C4-2B (cell line): ENCODE data around the gene NR5A2.

Source experiments
- H3K27ac ChIP-seq: fragments of 450-650 bp; 2 replicates; pipeline ENCODE4 v1.5.1; 2017
- ZFX ChIP-seq: fragments of 450-650 bp; IDR thresholded peaks from 2 replicates; pipeline ENCODE4 v1.6.1; 2017
- TF ChIP-seq, protein P1 (sequence below): fragments of 450-650 bp; conservative IDR thresholded peaks from 2 replicates; pipeline ENCODE4 v1.5.1; 2017; ENCODE audit warnings: mild to moderate bottlenecking

NR5A2 gene

DNA sequence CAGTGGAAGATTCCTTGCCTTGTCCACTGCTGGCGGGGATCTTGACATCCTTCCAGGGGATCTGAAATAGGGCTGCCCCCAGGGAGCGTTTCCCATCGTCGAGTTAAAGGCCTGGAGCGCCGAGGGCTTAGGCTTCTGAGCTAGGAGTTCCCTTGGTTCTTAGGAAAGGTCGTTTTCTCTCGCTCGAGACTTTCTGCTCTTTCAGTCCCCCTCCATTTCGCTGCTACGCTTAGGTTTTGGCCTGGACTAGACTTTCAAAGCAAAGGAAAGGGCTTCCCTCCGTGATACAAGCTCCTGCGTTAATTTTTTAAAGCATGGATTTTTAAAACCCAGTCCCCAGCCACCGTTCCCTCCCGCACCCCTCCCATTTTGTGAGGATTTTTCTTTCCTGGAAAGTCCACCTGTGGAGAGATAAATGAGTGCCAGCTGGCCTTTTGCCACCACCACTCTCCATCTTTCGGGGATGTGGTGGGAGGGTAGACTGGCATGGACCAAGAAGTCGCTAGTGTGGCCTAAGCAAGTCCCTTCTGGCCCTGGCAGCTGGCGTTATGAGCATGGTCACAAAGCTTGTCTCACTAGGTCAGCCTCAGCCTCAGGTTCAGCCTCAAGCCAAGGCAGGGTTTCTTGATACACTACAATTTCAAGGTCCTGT, 9.2 kb downstream of the NR5A2 start:
- TF ChIP-seq, protein P1, sequence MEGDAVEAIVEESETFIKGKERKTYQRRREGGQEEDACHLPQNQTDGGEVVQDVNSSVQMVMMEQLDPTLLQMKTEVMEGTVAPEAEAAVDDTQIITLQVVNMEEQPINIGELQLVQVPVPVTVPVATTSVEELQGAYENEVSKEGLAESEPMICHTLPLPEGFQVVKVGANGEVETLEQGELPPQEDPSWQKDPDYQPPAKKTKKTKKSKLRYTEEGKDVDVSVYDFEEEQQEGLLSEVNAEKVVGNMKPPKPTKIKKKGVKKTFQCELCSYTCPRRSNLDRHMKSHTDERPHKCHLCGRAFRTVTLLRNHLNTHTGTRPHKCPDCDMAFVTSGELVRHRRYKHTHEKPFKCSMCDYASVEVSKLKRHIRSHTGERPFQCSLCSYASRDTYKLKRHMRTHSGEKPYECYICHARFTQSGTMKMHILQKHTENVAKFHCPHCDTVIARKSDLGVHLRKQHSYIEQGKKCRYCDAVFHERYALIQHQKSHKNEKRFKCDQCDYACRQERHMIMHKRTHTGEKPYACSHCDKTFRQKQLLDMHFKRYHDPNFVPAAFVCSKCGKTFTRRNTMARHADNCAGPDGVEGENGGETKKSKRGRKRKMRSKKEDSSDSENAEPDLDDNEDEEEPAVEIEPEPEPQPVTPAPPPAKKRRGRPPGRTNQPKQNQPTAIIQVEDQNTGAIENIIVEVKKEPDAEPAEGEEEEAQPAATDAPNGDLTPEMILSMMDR, result no peak
- no peak for TF ChIP-seq ZFX
- H3K27ac ChIP-seq, result no peak overlapping the region

- TF ChIP-seq ZFX, result no peak
- TF ChIP-seq, protein P1, result no peak
- no peak overlapping the region for H3K27ac ChIP-seq
Observed at GRCh38 chr1:200037501-200037900, 10.0 kb downstream of the NR5A2 start.

DNA sequence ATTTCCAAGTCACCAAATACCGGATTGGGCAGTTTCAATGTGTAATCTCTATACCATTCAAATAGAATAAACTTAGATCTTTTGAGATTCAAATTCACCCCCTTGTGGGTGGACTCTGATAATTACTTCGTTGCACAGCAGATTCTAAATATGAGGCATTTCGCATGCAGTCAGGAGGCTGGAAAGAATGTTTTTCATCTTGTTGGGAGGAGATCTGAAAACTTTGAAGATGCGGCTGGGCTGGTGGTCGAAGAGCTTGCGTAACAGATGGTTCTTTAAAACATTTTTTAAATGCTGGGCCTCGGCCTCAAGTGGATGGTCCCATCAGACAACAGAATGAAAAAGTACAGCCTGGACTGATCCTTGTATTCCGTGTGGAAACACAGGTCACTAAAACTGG, 10.4 kb downstream of the NR5A2 start:
- TF ChIP-seq, protein P1, result no peak
- no peak for TF ChIP-seq ZFX
- H3K27ac ChIP-seq, result no peak overlapping the region

GRCh38 chr1:200038325-200038980, 10.9 kb downstream of the NR5A2 start:
- TF ChIP-seq, protein P1, result no peak
- TF ChIP-seq ZFX, result no peak
- no peak overlapping the region for H3K27ac ChIP-seq

DNA sequence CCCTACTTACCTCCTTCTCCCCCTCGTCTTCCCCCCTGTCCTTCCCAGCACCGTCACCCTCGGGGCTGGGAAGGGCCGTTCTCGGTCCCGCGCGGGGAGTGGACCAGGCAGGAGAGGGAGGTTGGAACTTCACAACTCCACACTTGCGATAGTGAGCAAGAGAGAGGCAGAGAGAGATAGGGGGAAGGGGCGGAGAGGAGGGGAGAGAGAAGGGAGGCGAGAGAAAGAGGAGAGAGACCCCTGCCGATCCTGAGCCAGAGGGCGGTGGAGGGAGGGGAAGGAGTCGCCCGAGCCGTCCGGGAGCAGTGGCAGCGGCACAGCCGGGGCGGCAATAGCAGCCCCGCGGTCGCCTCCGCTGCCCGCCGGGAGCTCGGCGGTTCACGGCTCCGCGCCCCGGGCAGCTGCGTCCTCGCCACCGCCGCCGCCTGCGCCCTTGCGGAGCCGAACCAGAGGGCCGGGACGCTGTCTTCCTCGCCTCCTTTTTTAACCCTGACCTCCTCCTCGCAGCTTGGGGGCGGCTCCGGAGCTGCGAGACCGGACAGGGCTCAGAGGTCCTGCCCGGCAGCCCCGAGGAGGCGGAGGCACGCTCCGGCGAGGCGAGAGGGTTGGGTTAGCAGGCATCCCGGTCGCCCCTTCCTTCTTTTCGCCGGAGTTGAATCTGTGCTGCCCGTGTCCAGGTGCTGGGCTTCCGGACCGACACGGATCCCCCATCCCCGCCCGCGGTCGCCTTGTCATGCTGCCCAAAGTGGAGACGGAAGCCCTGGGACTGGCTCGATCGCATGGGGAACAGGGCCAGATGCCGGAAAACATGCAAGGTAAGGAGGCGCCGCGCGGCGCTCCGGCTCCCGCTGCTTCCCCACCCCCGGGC, 11.7 kb downstream of the NR5A2 start:
- H3K27ac ChIP-seq, result peak overlapping the region; percentile 4; the same call in 1 of the 2 replicates
- TF ChIP-seq ZFX, result no peak
- TF ChIP-seq, protein P1, result no peak

DNA sequence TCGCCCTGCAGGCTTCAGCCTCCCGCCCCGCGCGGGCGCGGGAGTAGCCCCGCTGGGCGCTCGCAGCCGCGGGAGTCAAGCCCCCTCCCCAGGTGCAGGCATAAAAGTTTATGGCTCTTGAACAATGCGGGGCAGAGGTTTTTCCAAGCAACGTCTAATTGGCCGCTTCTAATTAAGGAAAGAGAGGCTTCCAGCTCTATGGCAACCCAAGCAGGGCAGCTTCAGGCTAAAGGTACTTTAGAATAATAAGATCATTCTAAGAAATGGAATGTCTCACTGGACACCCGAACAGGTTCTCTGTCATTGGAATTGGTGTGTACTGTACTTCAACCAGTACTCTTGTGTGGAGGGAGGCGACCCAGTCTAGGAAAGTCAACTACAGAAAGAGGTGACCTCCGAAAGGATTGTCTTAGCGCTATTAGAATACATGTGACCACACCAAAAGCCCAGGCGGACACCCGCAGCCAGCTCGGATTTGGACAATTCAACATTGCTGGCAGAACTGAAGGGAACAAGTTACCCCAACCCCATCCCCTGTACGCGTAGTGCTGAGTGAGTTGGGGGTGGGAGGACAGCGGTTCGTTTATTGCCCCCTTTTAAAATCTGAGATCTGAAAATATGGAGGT, 12.5 kb downstream of the NR5A2 start:
- TF ChIP-seq, protein P1, result no peak
- no peak for TF ChIP-seq ZFX
- H3K27ac ChIP-seq, result peak overlapping the region; percentile 4; the same call in 1 of the 2 replicates
